HG03442 (cell line): Measurements from ENCODE around the gene TBATA.

Experiments used
- ATAC-seq: cut with Tn5 transposase; IDR thresholded peaks from one replicate; pipeline ENCODE4 v1.9.1; 2021; ENCODE audit warnings: mild to moderate bottlenecking, moderate library complexity; ENCODE audit not compliant: unreplicated experiment

TBATA gene

GRCh38 chr10:70763567-70763966 is 21.6 kb downstream of the TBATA start:
- no peak for ATAC-seq

DNA sequence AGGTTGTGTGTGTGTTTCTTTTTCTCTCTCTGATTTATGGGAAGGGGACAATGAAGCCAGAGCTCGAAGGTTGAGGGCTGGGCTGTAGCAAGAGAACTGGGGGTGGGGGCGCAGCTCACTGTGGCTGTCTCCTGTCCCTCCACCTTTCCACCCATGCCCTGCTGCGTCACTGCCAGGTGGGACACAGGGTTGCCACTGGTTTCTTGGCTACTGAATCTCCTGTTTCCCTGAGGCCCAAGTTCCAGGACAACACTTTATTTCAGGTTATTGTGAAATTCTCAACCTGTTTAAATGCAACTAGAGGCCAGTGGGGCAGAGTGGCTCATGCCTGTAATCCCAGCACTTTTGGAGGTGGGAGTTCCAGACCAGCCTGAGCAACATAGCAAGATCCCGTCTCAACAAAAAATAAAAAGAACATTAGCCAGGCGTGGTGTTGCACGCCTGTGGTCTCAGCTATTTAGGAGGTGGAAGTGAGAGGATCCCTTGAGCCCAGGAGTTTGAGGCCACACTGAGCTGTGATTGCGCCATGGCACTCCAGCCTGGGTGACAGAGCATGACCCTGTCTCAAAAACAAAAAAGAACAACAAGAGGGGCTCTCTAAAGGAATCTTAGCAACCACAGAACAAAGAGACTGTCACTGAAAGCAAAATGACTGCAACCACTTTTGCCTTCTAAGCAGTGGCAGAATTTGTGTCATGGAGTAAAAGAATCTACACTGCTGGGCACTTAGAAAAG is 22.6 kb downstream of the TBATA start:
- no peak for ATAC-seq

DNA sequence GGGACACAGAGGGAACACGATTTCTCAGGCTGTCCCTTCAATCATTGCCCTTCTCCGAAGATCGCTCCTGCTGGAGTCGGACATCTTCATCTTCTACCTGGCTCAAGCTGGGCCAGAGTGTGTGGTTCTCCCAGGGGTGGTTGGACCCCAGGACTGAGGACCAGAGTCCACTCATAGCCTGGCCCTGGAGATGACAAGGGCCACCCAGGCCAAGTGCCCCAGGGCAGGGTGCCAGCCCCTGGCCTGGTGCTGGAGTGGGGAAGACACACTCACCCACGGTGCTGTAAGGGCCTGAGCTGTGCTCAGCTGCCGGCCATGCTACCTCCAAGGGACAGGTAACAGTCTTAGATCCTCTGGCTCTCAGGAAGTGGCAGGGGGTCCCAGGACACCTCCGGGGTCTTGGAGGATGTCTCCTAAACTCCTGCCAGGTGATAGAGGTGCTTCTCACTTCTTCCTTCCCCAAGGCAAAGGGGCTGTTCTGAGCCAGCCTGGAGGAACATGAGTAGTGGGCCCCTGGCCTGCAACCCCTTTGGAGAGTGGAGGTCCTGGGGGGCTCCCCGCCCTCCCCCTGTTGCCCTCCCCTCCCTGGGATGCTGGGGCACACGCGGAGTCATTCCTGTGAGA is 23.3 kb downstream of the TBATA start:
- ATAC-seq: no peak

- ATAC-seq: no peak
Observed at GRCh38 chr10:70761031-70761601, 24.1 kb downstream of the TBATA start.

DNA sequence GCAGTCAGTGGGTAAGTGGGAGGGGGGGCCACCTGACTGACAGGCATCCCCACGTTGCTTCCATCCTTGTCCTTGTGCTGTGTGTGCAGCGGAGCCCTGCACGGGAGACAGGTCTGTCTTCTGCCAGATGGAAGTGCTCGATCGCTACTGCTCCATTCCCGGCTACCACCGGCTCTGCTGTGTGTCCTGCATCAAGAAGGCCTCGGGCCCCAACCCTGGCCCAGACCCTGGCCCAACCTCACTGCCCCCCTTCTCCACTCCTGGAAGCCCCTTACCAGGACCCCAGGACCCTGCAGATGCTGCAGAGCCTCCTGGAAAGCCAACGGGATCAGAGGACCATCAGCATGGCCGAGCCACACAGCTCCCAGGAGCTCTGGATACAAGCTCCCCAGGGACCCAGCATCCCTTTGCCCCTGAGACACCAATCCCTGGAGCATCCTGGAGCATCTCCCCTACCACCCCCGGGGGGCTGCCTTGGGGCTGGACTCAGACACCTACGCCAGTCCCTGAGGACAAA is 24.8 kb downstream of the TBATA start:
- no peak for ATAC-seq

- ATAC-seq: no peak
Observed at GRCh38 chr10:70759781-70760180, 25.4 kb downstream of the TBATA start.

DNA sequence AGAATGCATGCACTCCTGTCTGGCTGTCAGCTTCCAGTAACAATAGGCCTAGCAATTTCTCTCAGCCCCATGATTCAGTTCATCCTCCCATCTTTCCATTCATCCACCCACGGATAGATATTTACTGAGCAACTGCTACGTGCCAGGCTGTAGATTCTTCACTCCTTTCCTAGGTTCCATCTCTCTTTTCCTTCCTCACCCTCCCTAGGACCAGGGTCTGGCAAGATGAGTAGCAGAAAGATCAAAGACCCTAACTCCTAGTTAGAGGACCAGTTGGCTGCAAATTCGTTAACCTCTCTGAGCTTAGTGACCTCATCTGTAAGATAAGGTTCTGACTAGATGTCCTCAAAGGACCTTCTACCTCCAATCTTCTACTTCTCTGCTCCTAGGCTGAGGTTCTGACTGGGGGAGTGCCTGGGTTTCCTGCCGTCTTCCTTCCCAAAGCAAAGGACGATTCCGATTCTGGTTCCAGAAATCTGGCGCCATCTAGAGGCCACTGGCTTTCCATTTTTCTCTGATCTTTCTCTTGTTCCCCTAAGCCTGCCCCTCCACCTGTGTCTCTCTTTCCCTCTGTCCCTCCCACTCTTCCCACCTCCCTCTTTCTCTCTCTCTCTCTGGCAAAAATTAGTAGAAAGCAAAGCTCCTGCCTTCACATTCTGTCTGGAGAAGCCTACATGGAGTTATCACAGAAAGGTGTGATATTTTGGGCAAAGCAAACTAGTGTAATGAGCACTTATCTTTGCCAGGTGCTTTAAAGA is 26.2 kb downstream of the TBATA start:
- no peak for ATAC-seq

- no peak for ATAC-seq
Observed at GRCh38 chr10:70757856-70758255, 27.3 kb downstream of the TBATA start.

DNA sequence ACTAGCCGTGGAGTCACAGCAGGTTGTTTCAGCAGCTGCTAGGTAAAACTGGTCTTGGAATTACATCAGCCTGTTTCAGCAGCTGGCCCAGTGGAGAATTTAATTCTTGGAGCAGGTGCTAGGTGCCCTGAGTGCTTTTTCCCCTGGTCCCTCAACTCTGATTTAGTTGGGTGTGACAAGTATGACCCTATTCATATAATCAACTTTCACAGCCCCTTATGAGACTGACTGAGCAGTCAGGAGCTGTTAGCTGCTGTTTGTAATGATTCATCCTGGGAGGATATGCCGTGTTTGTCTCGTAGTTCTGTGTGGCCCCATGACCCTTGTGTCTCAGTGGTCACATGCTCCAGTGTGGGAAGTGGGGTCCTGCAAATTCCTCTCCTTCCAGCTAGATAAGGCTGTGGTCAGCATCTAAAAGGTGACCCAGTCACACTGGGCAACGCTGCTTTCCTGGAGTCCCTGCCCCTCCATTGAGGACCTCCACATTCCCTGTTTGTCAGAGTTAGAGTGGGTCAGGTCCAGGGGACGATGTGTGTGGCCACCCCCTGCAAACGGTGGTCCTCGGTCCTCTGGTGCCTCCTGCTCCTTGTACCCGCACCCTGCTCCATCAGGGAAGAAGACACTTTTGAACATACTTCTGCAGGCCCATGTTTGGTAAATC is 28.3 kb downstream of the TBATA start:
- no peak for ATAC-seq

GRCh38 chr10:70753841-70754621 is 31.1 kb downstream of the TBATA start:
- no peak for ATAC-seq

DNA sequence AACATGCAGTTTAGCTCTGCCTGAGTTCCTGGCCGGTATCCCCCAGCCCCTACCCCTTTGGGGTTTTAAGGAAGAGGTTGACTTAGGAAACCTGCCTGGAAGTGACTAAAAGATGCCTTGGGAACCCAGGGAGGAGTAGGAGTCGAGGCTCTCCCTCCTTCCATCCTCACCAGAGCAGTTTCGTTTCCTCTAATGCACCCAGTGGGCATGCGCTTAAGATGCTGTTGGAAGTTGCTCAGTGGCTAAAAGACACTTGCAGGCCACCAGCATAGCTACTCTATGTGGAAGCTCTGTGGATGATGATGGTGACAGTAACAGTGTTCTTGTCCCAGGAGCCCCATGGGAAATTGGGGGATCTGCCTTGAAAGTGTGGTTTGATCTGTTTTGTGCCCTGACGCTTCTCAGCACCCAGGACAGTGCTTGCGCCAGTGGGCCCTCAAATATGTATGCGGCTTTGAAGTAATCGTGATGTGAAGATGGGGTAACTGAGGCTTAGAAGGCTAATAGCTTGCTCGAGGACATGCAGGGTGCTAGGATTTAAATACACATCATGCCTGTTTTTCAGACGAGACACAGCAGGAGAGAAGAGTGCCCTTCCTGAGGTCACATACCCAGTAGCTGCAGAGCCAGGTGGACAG is 32.0 kb downstream of the TBATA start:
- ATAC-seq: no peak

DNA sequence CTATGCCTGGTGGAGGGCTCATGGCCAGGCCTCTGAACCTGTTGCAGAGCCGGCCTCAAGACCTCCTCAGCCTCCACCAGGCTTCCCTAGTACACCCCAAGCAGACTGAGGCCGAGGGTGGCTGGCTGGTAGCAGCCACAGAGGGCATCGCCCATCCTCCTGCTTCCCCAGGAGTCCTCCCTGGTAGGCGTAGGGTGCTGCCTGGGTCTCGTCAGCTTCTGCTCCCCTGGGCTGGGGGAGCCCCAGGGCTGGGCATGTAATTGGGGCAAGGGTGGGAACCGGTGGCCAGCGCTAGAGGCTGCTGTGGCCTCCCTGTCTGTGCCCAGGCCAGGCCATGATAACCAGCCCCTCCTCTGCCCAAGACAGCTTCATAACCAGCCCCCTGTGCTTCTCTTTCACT is 32.6 kb downstream of the TBATA start:
- ATAC-seq: no peak

- ATAC-seq: no peak
Observed at GRCh38 chr10:70751991-70752390, 33.2 kb downstream of the TBATA start.

GRCh38 chr10:70751356-70751755 is 33.8 kb downstream of the TBATA start:
- ATAC-seq: no peak

- no peak for ATAC-seq
Observed at GRCh38 chr10:70750156-70750703, 34.9 kb downstream of the TBATA start.

- no peak for ATAC-seq
Observed at GRCh38 chr10:70749756-70750155, 35.4 kb downstream of the TBATA start.

- no peak for ATAC-seq
Observed at GRCh38 chr10:70748801-70749573, 36.2 kb downstream of the TBATA start.

- no peak for ATAC-seq
Observed at GRCh38 chr10:70748305-70748704, 36.9 kb downstream of the TBATA start.
